ENCODE results near the gene SLC13A3.

The SLC13A3 gene

GRCh38 chr20:46599227-46599987, 51.9 kb downstream of the SLC13A3 start:
- H3K4me3 ChIP-seq (replicated peaks; ENCODE audit: low read depth, low read length) = no peak overlapping the region
- TF ChIP-seq, protein P1, sequence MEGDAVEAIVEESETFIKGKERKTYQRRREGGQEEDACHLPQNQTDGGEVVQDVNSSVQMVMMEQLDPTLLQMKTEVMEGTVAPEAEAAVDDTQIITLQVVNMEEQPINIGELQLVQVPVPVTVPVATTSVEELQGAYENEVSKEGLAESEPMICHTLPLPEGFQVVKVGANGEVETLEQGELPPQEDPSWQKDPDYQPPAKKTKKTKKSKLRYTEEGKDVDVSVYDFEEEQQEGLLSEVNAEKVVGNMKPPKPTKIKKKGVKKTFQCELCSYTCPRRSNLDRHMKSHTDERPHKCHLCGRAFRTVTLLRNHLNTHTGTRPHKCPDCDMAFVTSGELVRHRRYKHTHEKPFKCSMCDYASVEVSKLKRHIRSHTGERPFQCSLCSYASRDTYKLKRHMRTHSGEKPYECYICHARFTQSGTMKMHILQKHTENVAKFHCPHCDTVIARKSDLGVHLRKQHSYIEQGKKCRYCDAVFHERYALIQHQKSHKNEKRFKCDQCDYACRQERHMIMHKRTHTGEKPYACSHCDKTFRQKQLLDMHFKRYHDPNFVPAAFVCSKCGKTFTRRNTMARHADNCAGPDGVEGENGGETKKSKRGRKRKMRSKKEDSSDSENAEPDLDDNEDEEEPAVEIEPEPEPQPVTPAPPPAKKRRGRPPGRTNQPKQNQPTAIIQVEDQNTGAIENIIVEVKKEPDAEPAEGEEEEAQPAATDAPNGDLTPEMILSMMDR (IDR thresholded peaks at IDR 0.05; ENCODE audit: low read depth, low read length, missing control alignments) = no peak
- DNase-seq (ENCODE audit: extremely low read depth, low read depth) = no peak

- TF ChIP-seq, protein P1 (IDR thresholded peaks at IDR 0.05; ENCODE audit: low read depth, low read length, missing control alignments) = no peak
- no peak overlapping the region for H3K4me3 ChIP-seq (replicated peaks; ENCODE audit: low read depth, low read length)
- DNase-seq (ENCODE audit: extremely low read depth, low read depth) = no peak
Measured at GRCh38 chr20:46595933-46596332, 55.3 kb downstream of the SLC13A3 start.

DNA sequence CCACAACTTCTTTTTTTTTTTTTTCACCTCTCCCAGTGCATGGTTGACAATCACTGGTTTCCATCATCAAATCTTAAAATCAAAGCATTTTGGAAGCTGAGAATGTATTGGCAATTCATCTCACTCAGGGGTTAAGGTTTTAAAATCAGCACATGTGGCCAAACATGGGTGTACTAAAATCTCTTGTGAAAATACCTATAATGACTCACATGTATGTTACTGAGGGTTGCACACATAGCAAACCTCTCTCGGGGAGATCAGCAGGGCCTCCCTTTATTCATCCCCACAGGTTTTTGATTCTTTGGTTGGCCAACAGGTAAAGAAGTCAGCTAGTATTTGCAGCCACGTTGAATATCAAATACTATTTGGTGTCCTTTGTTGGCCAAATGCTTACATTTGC, 56.5 kb downstream of the SLC13A3 start:
- TF ChIP-seq, protein P1 (IDR thresholded peaks at IDR 0.05; ENCODE audit: low read depth, low read length, missing control alignments) = no peak
- H3K4me3 ChIP-seq (replicated peaks; ENCODE audit: low read depth, low read length) = no peak overlapping the region
- DNase-seq (ENCODE audit: extremely low read depth, low read depth) = no peak

DNA sequence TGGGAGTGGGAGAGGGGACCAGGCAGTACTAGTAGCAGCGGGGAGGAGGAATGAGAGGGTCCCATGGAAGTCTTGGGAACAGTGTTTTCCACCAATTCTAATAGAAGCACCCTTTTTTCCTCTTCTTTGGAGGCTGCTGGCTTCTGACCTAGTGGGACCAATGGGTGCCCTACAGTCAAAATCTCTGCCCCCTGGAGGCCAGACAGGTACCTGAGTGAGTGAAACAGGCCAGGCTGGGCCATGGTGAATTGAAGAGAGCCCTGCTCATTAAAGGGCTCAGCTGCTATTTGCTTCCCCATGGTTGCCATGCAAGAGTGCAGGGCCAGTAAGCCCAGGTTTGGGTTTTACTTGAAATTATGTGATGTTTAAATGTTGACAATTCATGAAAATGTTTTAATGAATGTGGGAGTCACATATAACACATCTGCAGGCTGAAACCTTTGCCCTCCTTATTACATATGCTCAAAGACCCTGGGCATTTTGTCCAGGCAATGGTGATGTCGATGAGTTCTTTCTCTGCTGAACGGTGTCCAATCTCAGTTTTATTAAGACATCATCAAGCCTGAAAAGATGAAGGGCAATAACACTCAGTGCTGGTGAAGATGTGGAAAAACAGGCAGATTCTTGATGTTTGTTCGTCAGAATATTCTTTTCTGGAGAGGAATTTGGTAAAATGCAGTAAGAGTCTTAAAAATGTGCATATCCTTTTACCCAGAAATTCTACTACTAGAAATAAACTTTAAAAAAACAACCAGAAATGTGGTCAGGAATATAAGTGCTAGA, 58.5 kb downstream of the SLC13A3 start:
- TF ChIP-seq, protein P1 (IDR thresholded peaks at IDR 0.05; ENCODE audit: low read depth, low read length, missing control alignments) = peak; percentile 26
- H3K4me3 ChIP-seq (replicated peaks; ENCODE audit: low read depth, low read length) = no peak overlapping the region
- no peak for DNase-seq (ENCODE audit: extremely low read depth, low read depth)

GRCh38 chr20:46590443-46590842, 60.8 kb downstream of the SLC13A3 start:
- H3K4me3 ChIP-seq (replicated peaks; ENCODE audit: low read depth, low read length) = no peak overlapping the region
- no peak for DNase-seq (ENCODE audit: extremely low read depth, low read depth)
- TF ChIP-seq, protein P1 (IDR thresholded peaks at IDR 0.05; ENCODE audit: low read depth, low read length, missing control alignments) = no peak

DNA sequence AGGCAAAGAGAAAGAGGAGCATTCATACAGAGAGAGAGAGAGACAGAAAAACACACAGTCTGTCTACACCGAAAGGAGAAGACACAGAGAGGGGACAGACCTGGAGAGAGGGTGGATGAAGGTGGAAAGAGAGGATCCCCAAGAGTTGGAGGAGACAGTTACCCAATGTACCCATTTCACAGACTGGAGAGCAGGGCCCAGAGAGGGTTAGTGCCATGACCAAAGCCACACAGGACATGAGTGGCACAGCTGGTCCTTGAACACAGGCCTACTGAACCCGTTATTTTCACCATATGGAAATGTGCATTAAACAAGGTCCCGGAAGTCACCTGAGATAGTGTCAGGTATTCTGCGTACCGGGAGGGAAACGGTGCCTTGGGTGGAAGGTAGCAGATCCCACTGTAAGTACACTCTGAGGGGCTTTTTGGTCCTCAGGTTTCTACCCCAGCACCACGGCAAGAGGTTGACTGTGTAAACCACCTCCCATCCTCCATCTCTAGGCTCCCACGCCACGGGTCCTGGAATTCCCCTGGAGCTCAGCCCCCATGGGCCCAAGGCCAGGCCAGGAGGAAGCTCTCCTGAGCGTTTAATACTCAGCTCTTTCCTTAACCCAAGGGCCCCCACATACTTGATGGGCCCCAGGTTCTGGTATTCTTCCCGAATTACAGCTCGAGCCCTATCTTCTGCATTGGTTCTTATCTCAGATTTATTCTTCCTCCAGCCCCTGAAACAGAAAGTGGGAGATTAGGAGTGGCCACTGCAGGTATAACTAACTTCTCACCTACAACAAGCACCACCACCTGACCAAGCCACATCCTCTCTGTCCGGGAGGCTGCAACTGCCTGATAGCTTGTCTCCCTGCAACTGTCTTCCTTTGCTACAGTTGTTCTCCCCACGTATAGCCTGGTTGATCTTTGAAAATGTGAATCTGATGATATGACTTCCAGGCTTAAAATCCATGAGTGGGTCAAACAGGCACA, 62.4 kb downstream of the SLC13A3 start:
- DNase-seq (ENCODE audit: extremely low read depth, low read depth) = no peak
- H3K4me3 ChIP-seq (replicated peaks; ENCODE audit: low read depth, low read length) = no peak overlapping the region
- TF ChIP-seq, protein P1 (IDR thresholded peaks at IDR 0.05; ENCODE audit: low read depth, low read length, missing control alignments) = no peak
